Medulla oblongata (tissue), 1 donor: ENCODE results near the gene HEXIM2.
A peak's percentile ranks its signal among the peaks of the same experiment; 100 is the strongest.

Source experiments
- DNase-seq: peaks from one replicate; pipeline ENCODE4 v3.0.0-alpha.2; 2015; ENCODE audit errors: extremely low spot score

HEXIM2 gene

GRCh38 chr17:45128331-45128730, 33.3 kb upstream of the HEXIM2 start:
- DNase-seq: no peak

DNA sequence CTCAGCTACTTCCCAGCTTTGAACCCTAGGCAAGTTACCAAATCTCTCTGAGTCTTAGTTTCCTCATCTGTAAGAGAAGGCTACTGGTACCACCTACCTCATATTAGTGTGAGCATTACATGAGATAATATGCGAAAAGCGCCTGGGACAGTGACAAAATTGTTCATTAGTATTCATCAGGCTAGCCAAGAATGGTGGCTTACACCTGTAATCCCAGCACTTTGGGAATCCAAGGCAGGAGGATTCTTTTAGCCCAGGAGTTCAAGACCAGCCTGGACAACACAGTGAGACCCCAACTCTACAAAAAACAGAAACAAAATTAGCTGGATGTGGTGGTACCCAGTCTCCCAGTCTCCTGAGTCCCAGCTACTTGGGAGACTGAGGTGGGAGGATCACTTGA, 32.7 kb upstream of the HEXIM2 start:
- no peak for DNase-seq

DNA sequence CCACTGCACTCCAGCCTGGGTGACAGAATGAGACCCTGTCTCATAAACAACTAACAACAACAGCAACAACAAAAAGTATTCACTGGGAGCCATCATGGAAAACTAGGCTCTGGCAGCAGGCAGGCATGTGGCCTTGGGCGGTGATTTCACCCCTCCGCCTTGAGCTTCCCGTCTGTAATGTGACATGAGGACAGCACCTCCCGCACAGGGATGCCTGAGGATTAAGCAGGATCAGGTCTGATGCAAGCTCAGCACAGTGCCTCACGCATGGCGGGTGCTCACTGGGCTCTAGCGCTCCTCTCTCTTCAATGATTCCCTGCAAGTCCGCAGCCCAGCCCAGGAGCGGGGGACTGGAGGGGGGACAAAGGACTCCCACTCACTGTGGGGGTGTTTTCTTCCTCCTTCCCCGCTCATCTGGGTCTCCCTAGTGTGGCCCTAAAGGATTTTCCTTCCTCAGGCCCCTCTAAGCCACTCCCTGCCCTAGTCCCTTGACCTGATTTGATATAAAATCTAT, 32.2 kb upstream of the HEXIM2 start:
- DNase-seq: no peak

DNA sequence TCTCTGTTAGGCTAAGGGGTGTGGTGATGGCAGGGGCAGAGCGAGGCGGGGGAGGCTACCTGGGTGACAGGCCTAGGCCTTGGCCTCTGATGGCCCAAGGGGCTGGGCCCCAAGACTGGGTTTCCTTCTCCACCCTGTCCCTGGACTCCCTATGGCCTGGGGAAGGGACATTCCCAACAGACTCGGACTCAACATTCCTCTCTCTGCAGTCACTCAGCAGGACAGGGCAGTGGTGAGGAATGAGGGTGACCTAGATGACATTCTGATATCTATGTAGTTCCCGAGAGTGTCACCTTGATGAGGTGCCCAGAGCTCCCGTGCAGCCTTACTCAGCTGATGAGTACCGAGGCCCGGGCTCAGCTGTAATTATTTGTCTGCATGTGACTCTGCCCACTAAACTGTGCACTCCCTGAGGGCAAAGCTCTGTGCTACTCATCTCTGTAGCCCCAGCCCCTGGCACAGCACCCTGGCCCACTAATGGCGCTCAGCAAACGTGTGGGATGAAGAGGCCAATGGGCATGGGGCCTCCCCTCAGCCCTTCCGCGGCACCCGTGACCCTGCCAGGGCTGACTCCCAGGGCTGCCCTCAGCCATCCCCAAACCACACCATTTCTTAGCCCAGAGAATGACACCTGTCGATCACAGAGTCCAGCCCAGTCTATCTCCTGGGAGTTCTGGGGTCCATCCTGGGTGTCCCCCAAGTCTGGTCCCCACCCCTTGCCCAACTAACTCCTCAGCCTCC, 31.6 kb upstream of the HEXIM2 start:
- DNase-seq: no peak

GRCh38 chr17:45130681-45131615, 30.7 kb upstream of the HEXIM2 start:
- DNase-seq: no peak

DNA sequence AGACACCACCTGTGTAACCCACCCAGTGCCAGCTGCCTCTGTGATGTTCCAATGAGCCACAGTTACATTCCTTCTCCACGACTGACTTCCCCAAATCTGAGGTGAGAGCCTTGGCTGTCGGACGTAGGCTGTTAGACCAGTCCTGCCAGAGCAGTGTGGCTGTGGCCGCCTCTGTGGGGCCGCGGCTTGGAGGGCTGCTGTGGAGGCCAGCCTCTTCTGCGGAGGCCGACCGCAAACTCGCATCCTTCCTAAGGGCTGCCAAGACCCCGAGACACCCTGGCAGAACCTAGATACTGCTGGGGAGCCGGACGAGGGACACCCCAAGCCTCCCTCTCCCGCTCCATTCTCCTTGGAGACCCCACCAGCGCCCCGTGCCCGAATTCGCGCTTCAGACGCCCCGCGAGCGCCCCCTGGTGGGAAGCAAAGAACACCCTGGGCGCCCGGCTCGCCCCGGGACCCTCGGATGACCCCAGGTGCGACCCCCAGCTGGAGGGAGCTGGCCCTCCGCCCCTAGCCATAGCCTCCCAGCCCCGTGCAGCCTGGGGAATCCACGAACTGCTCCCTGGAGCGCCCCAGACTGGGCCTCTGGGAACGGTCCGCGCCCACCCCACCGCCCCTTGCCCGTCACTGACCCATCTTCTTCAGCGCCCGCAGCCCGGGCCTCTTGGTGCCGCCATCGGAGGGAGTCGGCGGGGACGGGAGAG, 29.9 kb upstream of the HEXIM2 start:
- DNase-seq: no peak

GRCh38 chr17:45132320-45132571, 29.4 kb upstream of the HEXIM2 start, which contains the start of gene PLCD3:
PLCD3 (minus strand) TSS chr17:45132515; CDS start chr17:45132410, 105 bp downstream.
- no peak for DNase-seq

- DNase-seq: peak; percentile 72
Observed at GRCh38 chr17:45132572-45133463, 28.9 kb upstream of the HEXIM2 start.

DNA sequence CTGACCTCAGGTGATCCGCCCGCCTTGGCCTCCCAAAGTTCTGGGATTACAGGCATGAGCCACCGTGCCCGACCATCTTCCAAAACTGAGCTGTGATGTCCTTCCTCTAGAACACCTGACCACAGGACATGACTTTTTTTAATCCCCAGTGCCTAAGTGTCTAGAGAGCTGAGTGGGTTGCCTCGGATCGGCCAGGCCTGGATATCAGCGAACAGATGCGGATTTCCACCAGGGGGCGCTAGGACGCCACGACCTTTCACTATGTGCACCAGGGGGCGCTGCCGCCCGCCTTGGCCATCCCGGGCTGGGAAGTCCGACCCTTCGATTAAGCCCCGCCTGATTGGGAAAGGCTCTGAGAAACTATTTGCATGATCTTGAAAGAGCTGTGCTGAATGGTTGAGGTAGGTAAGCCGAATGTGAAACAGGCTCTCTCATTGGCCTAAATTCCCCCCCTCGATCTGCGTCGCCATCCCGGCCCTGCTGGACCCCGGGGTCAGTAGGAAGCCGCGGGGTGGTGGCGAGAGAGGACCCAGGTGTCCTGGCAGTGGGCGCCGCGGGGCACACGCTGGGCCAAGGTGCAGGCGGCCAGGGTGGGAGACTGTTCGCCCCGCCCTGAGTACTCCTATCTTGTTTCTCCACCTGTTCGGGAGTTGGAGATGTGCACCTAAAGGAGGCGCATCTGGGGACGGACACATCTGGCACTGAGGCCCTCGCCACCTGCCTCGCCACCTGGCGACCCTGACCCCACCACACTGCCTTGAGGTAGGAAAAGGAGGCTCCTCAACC, 26.3 kb upstream of the HEXIM2 start, which contains the start of gene ACBD4:
Gene ACBD4 (plus strand): TSS at position 496 of the 786 bp plus-strand sequence. CDS start 458 bp downstream, outside the sequence.
- DNase-seq: peak; percentile 98

DNA sequence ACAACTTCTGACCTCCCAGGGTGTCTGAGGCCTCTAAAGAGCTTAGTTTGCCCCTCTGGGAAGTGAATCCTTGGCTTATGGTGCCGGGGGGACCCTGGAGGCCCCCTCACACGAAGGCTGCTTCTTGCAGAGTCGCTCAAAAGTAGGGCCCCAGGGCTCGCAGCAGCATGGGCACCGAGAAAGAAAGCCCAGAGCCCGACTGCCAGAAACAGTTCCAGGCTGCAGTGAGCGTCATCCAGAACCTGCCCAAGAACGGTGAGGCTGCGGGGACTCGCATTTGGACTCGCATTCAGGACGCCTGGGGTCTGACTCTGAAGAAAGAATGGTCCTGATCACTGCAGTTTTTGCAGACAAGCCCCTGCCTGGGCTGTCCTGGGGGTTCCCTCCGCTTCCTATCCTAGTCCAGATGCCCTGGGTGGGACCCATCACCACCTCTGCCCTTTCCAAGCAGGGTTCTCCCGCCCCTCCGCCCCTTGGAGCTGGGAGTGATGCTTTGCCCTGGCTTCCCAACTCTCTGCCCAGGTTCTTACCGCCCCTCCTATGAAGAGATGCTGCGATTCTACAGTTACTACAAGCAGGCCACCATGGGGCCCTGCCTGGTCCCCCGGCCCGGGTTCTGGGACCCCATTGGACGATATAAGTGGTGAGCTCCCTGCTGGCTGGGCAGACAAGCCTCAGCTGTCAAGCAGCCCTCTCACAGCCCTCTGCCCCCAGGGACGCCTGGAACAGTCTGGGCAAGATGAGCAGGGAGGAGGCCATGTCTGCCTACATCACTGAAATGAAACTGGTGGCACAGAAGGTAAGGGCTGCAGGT, 25.5 kb upstream of the HEXIM2 start:
- DNase-seq: no peak

DNA sequence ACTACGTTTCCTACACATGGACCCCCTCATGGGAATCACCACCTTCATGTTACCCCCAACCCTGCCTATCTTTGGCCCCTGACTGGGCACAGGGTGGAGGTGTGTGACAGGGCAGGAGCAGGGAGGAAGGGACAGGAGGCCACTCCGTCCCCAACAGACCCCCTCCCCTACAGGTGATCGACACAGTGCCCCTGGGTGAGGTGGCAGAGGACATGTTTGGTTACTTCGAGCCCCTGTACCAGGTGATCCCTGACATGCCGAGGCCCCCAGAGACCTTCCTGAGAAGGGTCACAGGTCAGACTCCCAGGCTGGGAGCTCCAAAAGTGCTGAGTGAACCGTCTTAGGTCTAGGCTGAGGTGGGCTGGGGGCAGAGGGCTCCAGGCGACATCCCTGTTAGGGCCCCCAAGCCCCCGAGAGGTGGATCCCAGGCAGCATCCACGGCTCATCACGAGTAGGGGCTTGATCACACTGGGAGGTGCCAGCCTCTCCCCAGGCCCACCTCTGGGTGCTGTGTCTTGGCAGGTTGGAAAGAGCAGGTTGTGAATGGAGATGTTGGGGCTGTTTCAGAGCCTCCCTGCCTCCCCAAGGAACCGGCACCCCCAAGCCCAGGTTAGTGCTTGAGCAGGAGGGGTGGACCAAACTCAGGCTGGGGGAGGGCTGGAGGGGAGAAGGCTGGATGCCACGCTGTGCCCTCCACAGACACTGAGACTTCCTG, 24.7 kb upstream of the HEXIM2 start:
- DNase-seq: no peak

- no peak for DNase-seq
Observed at GRCh38 chr17:45137561-45138305, 23.9 kb upstream of the HEXIM2 start.

GRCh38 chr17:45138911-45139532, 22.7 kb upstream of the HEXIM2 start:
- DNase-seq: no peak

GRCh38 chr17:45139533-45139920, 22.1 kb upstream of the HEXIM2 start:
- DNase-seq: no peak

GRCh38 chr17:45143094-45143670, 18.5 kb upstream of the HEXIM2 start:
- DNase-seq: no peak

DNA sequence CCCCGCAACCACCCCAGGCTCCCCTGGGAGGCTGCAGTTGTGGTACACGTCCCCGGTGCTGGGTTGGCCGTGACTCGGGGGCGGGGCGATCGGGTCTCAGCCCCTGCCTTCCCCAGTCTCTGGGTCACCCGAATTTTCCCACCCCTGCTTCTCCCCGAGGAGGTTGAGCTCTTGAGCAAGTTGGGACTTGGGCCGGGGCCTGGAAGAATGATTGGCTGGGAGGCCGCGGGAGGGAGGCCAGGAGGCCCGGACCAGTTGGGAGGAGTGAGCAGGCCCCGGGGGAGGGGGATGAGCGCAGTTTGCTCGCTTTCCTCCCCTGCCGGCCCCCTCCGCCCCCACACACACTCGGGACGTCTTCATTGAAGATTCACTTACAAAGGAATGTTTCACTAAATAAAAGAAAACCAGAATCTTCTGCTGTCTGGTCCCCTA, 17.9 kb upstream of the HEXIM2 start:
- DNase-seq: peak; percentile 73
